Measurements from ENCODE around the gene LIPG. TPM values are rescaled to one million over a fixed set of nuclear protein-coding genes. Genes with fewer than 3 reads are reported as not detected.

LIPG gene
- total RNA-seq, 2 experiments from 2014 or later, result 0.15 TPM; not detected in 1

GRCh38 chr18:49645841-49646351, 84.0 kb downstream of the LIPG start:
- Mint-ChIP-seq H3K4me3 (no peak overlapping the region), H3K9me3 (no peaks in the 10 kb centered on the region), H3K27ac (no peak overlapping the region), H3K4me1 (no peaks in the 10 kb centered on the region), H3K36me3 (ENCODE audit: low read depth) (no peaks in the 10 kb centered on the region), H3K27me3 (no peaks in the 10 kb centered on the region)
- CTCF ChIA-PET, result interaction anchor here (1.0 kb wide), 1 partner anchor 12 kb away, joined by 3 read pairs; no protein-coding TSS in a partner anchor
- POLR2A ChIA-PET, result no interaction called here
- DNase-seq, result no peak

- no peak overlapping the region for H3K27ac Mint-ChIP-seq
- H3K4me1 Mint-ChIP-seq, result no peaks in the 10 kb centered on the region
- no peak for DNase-seq
- H3K36me3 Mint-ChIP-seq (ENCODE audit: low read depth), result no peaks in the 10 kb centered on the region
- POLR2A ChIA-PET, result no interaction called here
- H3K4me3 Mint-ChIP-seq, result no peak overlapping the region
- CTCF ChIA-PET, result no interaction called here
- no peaks in the 10 kb centered on the region for H3K27me3 Mint-ChIP-seq
- H3K9me3 Mint-ChIP-seq, result no peaks in the 10 kb centered on the region
These were observed 85.0 kb downstream of the LIPG start for GRCh38 chr18:49646873-49647272.

- H3K27ac Mint-ChIP-seq, result no peak overlapping the region
- no peaks in the 10 kb centered on the region for H3K4me1 Mint-ChIP-seq
- H3K36me3 Mint-ChIP-seq (ENCODE audit: low read depth), result no peaks in the 10 kb centered on the region
- ChIA-PET CTCF (no interaction called here), POLR2A (no interaction called here)
- no peaks in the 10 kb centered on the region for H3K9me3 Mint-ChIP-seq
- H3K27me3 Mint-ChIP-seq, result no peaks in the 10 kb centered on the region
- H3K4me3 Mint-ChIP-seq, result no peak overlapping the region
- DNase-seq, result no peak
These were observed 85.8 kb downstream of the LIPG start for GRCh38 chr18:49647496-49648168.

- CTCF ChIA-PET, result no interaction called here
- H3K4me1 Mint-ChIP-seq, result no peaks in the 10 kb centered on the region
These were observed 86.5 kb downstream of the LIPG start for GRCh38 chr18:49648326-49648725.

More at GRCh38 chr18:49648326-49648725, 86.5 kb downstream of the LIPG start:
- Mint-ChIP-seq H3K4me3 (no peak overlapping the region), H3K27ac (no peak overlapping the region), H3K36me3 (ENCODE audit: low read depth) (no peaks in the 10 kb centered on the region), H3K9me3 (no peaks in the 10 kb centered on the region), H3K27me3 (no peaks in the 10 kb centered on the region)
- no peak for DNase-seq
- POLR2A ChIA-PET, result no interaction called here

Other genes with a start within 250 kb of the LIPG start
- gene DYM, start 101.4 kb upstream of the LIPG start, total RNA-seq, result 10 to 100 TPM; 60.5 to 66.3 TPM
- gene C18orf32, start 74.8 kb upstream of the LIPG start, total RNA-seq, result 10 to 100 TPM; 27.3 to 34.7 TPM
- gene RPL17, start 69.6 kb upstream of the LIPG start, total RNA-seq, result 1,000 to 10,000 TPM; 1,398 to 1,634 TPM